Measurements from ENCODE around the gene HCN2. TPM values are rescaled to one million over a fixed set of nuclear protein-coding genes. Genes with fewer than 3 reads are reported as not detected.

The HCN2 gene
- polyA plus RNA-seq, 1 of the 3 experiments (the other 2 are of a cell fraction): 5.6 TPM

- no peak for TF ChIP-seq GATA2 (CRISPR knock-in tag; IDR thresholded peaks at IDR 0.05)
- TF ChIP-seq ELF1 (IDR thresholded peaks at IDR 0.05): peak; percentile 63
- no peak for TF ChIP-seq TCF12 (IDR thresholded peaks at IDR 0.05)
- no peak for TF ChIP-seq EZH2phosphoT487 (IDR thresholded peaks at IDR 0.05; ENCODE audit: borderline replicate concordance, low read depth)
- TF ChIP-seq TAF1 (IDR thresholded peaks at IDR 0.05; ENCODE audit: borderline replicate concordance, low read depth, low read length): no peak
- TF ChIP-seq JUND (IDR thresholded peaks at IDR 0.05): no peak
- TF ChIP-seq, protein P1, sequence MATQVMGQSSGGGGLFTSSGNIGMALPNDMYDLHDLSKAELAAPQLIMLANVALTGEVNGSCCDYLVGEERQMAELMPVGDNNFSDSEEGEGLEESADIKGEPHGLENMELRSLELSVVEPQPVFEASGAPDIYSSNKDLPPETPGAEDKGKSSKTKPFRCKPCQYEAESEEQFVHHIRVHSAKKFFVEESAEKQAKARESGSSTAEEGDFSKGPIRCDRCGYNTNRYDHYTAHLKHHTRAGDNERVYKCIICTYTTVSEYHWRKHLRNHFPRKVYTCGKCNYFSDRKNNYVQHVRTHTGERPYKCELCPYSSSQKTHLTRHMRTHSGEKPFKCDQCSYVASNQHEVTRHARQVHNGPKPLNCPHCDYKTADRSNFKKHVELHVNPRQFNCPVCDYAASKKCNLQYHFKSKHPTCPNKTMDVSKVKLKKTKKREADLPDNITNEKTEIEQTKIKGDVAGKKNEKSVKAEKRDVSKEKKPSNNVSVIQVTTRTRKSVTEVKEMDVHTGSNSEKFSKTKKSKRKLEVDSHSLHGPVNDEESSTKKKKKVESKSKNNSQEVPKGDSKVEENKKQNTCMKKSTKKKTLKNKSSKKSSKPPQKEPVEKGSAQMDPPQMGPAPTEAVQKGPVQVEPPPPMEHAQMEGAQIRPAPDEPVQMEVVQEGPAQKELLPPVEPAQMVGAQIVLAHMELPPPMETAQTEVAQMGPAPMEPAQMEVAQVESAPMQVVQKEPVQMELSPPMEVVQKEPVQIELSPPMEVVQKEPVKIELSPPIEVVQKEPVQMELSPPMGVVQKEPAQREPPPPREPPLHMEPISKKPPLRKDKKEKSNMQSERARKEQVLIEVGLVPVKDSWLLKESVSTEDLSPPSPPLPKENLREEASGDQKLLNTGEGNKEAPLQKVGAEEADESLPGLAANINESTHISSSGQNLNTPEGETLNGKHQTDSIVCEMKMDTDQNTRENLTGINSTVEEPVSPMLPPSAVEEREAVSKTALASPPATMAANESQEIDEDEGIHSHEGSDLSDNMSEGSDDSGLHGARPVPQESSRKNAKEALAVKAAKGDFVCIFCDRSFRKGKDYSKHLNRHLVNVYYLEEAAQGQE (IDR thresholded peaks at IDR 0.05; ENCODE audit: low read depth, low read length): no peak
- peak; percentile 49; the same call in 1 of the 2 replicates for TF ChIP-seq RFX5 (IDR thresholded peaks at IDR 0.05; ENCODE audit: low read length)
These were observed 43.5 kb downstream of the HCN2 start, which contains the start of gene POLRMT (continued) for GRCh38 chr19:633068-633785.

DNA sequence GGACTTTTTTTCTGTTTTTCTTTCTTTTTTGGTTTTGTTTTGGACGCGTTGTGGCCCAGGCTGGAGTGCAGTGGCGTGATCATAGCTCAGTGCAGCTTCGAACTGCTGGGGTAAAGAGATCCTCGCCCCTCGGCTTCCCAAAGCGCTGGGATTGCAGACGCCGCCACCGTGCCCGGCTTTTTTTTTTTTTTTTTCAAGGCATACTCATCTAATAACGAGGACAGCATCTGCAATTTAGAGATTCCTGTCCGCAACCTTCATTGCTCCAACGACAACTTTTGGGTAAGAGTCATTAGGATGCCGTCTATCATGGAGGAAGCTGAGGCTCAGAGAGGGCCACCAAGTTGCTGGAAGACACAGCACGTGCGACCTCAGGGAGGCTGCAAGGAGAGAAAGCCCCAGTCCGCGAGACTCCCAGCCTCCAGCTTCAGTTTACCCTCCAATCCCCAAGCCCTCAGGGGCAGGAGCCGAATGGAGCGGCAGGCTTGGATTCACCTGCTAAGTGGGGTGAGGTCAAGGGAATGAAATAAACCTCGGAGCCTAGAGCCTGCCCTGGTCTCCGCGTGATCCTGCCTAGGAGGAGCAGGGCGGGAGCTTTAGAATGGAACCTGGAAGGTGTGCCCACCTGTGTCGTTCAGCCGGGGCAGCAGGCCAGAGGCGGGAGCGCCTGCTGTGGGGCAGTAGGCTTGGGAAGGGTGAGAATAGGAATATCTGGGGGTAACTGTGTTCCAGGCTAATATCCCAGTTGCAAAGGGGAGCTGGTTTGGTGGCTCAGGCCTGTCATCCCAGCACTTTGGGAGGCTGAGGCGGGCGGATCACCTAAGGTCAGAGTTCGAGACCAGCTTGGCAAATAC lies 44.3 kb downstream of the HCN2 start:
- H3K9ac ChIP-seq: peak overlapping the region; percentile 73
- H3K36me3 ChIP-seq (replicated peaks in 1 of 2; ENCODE audit: control insufficient read depth in 1 of 2, insufficient read depth in 2 of 2, low read length in 1 of 2): peaks cover 1% of the 10 kb centered on the region in 2 experiments
- CTCF ChIA-PET: interaction anchor here (1.0 to 1.6 kb wide), 3 partner anchors 50 to 287 kb away, joined by 3 to 6 read pairs (median 5); no protein-coding TSS in a partner anchor
- peaks cover 4 to 25% of the 10 kb centered on the region in 2 experiments; a peak in 3 of 4 replicates for H3K4me1 ChIP-seq (ENCODE audit: control insufficient read depth in 1 of 2, insufficient read depth in 2 of 2, low read depth in 1 of 2, low read length in 1 of 2)
- no peaks in the 10 kb centered on the region for H4K20me1 ChIP-seq (ENCODE audit: insufficient read depth)
- no peaks in the 10 kb centered on the region for H3K9me2 ChIP-seq
- peaks cover 30% of the 10 kb centered on the region for H3K79me2 ChIP-seq (ENCODE audit: insufficient read depth)
- peak overlapping the region; percentile 100 for H3K4me2 ChIP-seq
- no peaks in the 10 kb centered on the region for H3F3A ChIP-seq (replicated peaks; ENCODE audit: insufficient read depth)
- no peak for TF ChIP-seq POLR2AphosphoS5 (IDR thresholded peaks at IDR 0.05; ENCODE audit: low read depth, low read length)
- TF ChIP-seq SIN3A (IDR thresholded peaks at IDR 0.05; ENCODE audit: borderline replicate concordance, low read depth, low read length): no peak
- H2AFZ ChIP-seq (ENCODE audit: low read depth): peak overlapping the region; percentile 87
- peak overlapping the region; percentile 62 to 63; a peak in 3 of 4 replicates for H3K27ac ChIP-seq (ENCODE audit: low read depth in 2 of 2, low read length in 1 of 2)
- H3K4me3 ChIP-seq (ENCODE audit: low read depth in 2 of 2, low read length in 1 of 2): peak overlapping the region; percentile 75 to 93
- H3K27me3 ChIP-seq (ENCODE audit: insufficient read depth): no peaks in the 10 kb centered on the region
- DNase-seq: no peak
- 20% methylated on average over 32 of the region's 32 CpGs for WGBS (ENCODE audit: low lambda C conversion rate)
- POLR2A ChIA-PET: no interaction called here
- H3K9me3 ChIP-seq: no peaks in the 10 kb centered on the region
